MCF 10A (cell line): ENCODE results near the gene CRY1. TPM values are rescaled to one million over a fixed set of nuclear protein-coding genes. Genes with fewer than 3 reads are reported as not detected.
A peak's percentile ranks its signal among the peaks of the same experiment; 100 is the strongest.

Experiments
- BruUV-seq: library from RNA; stranded (reverse); fragments of 400-500 nt; replicated peaks from 2 replicates; lab custom pipeline; 2021; lab: Mats Ljungman, UMichigan
- CTCF ChIA-PET: fragments of 300-600 bp; sonication (Branson Sonifier 250); formaldehyde crosslinking; extraction: SDS; loops from one replicate; lab custom pipeline; 2021; ENCODE audit warnings: antibody characterized with exemption, inconsistent platforms; lab: Yijun Ruan, JAX
- POLR2A ChIA-PET: fragments of 300-600, 350-650 bp; sonication (Branson Sonifier 250); formaldehyde crosslinking; extraction: SDS; loops from one replicate; lab custom pipeline; 2020; ENCODE audit warnings: antibody characterized with exemption, inconsistent platforms; lab: Yijun Ruan, JAX
- DNase-seq: peaks from one replicate; pipeline ENCODE4 v3.0.0-alpha.2; 2018; ENCODE audit not compliant: unreplicated experiment
- H3K27ac Mint-ChIP-seq: one replicate; pipeline ENCODE4 v1.8.0; 2022; ENCODE audit warnings: mild to moderate bottlenecking, low read depth, mixed read lengths; ENCODE audit not compliant: unreplicated experiment
- H3K27me3 Mint-ChIP-seq: one replicate; pipeline ENCODE4 v1.8.0; 2022; ENCODE audit warnings: mixed read lengths; ENCODE audit not compliant: insufficient read depth, unreplicated experiment
- H3K36me3 Mint-ChIP-seq: one replicate; pipeline ENCODE4 v1.8.0; 2022; ENCODE audit warnings: mild to moderate bottlenecking, moderate library complexity, mixed read lengths; ENCODE audit not compliant: insufficient read depth, unreplicated experiment
- H3K4me1 Mint-ChIP-seq: one replicate; pipeline ENCODE4 v1.8.0; 2022; ENCODE audit warnings: mixed read lengths; ENCODE audit not compliant: insufficient read depth, unreplicated experiment
- H3K4me3 Mint-ChIP-seq: one replicate; pipeline ENCODE4 v1.8.0; 2022; ENCODE audit warnings: mild to moderate bottlenecking, moderate library complexity, mixed read lengths; ENCODE audit not compliant: unreplicated experiment
- H3K9me3 Mint-ChIP-seq: one replicate; pipeline ENCODE4 v1.8.0; 2022; ENCODE audit warnings: mixed read lengths; ENCODE audit not compliant: unreplicated experiment
- CTCF ChIP-seq: fragments of 200-600 bp; IDR thresholded peaks from one replicate; pipeline ENCODE4 v1.8.0; 2022; ENCODE audit warnings: antibody characterized with exemption, mild to moderate bottlenecking; ENCODE audit not compliant: unreplicated experiment
- intact Hi-C: fragments of 100-400 bp; cut with micrococcal nuclease; formaldehyde crosslinking; loops from 2 replicates; pipeline ENCODE4 v1.14.1; 2022
- total RNA-seq: library from RNA; stranded (reverse); gene quantifications from 2 replicates; pipeline ENCODE4 v1.2.3, GENCODE V29; 2022

CRY1 gene
- total RNA-seq, 1 experiment from 2014 or later, result 11.6 TPM

DNA sequence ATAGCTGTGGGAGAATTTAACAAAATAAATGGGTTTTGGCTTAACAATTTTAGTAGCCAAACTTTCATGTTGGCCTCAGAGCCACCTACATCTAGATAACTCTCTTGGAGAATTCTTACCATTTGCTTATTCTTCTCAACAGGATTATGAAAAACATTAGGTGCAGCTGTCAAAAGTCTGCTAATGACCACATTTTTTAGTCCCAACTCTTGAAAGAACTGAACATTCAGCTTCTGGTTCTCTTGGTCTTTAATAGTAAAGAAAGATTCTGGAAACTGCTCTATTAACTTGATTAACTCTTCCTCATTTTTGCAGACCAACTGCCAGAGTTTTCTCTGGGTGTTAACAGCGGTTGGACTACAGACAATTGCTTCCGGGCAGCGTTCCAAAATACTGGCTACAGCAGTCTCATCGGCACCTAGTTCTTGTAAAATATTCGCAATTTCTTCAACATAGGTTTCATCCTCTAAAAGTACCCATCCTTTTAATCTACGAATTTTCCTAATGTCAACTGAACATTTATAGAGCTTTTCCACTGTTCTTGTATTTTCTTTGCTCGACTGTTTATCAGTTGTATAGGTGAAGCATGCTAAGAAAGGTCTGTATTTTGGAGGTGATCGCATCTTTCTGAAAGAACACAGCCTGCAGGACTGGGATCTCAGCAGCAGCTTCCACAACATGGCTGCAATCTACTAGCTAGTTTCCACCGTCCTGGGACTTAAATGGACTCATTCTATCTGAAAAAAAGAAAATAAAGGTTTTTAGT lies 115.1 kb downstream of the CRY1 start:
- CTCF ChIA-PET, result interaction anchor here (0.5 to 1.0 kb wide), 3 partner anchors 15 to 633 kb away, joined by 3 to 4 read pairs (median 3); no protein-coding TSS in a partner anchor
- Mint-ChIP-seq H3K4me3 (no peak overlapping the region), H3K4me1 (peaks cover 20% of the 10 kb centered on the region), H3K27me3 (no peaks in the 10 kb centered on the region), H3K9me3 (no peaks in the 10 kb centered on the region), H3K36me3 (peaks cover under 1% of the 10 kb centered on the region), H3K27ac (no peak overlapping the region)
- TF ChIP-seq CTCF, result no peak
- POLR2A ChIA-PET, result interaction anchor here (1.2 to 2.8 kb wide), 4 partner anchors 9 to 79 kb away, joined by 3 to 13 read pairs (median 7); partner anchors contain the start of genes MTERF2 and TMEM263
- DNase-seq, result peak; percentile 47
- no TSS peak for BruUV-seq
- intact Hi-C loops, result no loop called here

DNA sequence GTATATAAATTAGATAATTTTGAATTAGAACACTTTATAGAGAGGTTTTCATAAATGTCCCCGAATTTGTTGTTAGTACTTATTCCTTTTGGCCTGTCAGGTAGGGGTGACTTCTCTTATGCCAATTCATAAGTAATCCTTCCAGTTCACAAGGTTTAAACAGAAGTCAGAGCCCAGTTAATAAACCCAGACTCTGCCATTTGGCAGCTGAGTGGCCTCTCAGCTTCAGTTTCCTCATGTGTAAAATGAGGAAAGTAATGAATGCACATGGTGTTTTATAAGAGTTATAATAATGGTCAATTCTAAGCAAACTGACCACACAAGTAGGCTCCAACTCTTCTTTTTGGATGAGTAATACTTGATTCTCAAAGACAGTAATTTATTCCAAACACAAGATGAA lies 116.7 kb downstream of the CRY1 start:
- CTCF ChIA-PET, result interaction anchor here (0.5 to 0.8 kb wide), 4 partner anchors 10 to 942 kb away, joined by 3 to 5 read pairs (median 3); partner anchors contain the start of gene MTERF2
- Mint-ChIP-seq H3K4me3 (no peak overlapping the region), H3K4me1 (peaks cover 20% of the 10 kb centered on the region), H3K36me3 (peaks cover 14% of the 10 kb centered on the region), H3K27ac (no peak overlapping the region), H3K27me3 (no peaks in the 10 kb centered on the region), H3K9me3 (no peaks in the 10 kb centered on the region)
- POLR2A ChIA-PET, result interaction anchor here (0.6 to 2.8 kb wide), 5 partner anchors 9 to 20 kb away, joined by 3 to 13 read pairs (median 7); partner anchors contain the start of genes MTERF2 and TMEM263
- intact Hi-C loops, result no loop called here
- BruUV-seq, result no TSS peak
- TF ChIP-seq CTCF, result no peak
- no peak for DNase-seq

GRCh38 chr12:106975993-106976658 lies 117.2 kb downstream of the CRY1 start:
- H3K4me3 Mint-ChIP-seq, result no peak overlapping the region
- H3K9me3 Mint-ChIP-seq, result no peaks in the 10 kb centered on the region
- DNase-seq, result peak; percentile 47
- TF ChIP-seq CTCF, result no peak
- intact Hi-C loops, result no loop called here
- H3K27ac Mint-ChIP-seq, result peak overlapping the region; percentile 64
- H3K4me1 Mint-ChIP-seq, result peaks cover 20% of the 10 kb centered on the region
- H3K36me3 Mint-ChIP-seq, result peaks cover 18% of the 10 kb centered on the region
- no peaks in the 10 kb centered on the region for H3K27me3 Mint-ChIP-seq
- BruUV-seq, result no TSS peak
- CTCF ChIA-PET, result interaction anchor here (0.5 to 0.8 kb wide), 3 partner anchors 11 to 943 kb away, joined by 3 read pairs; partner anchors contain the start of gene MTERF2
- POLR2A ChIA-PET, result interaction anchor here (1.2 to 2.7 kb wide), 2 partner anchors 11 to 15 kb away, joined by 7 to 13 read pairs; partner anchors contain the start of gene MTERF2

- no peak for DNase-seq
- no peak for TF ChIP-seq CTCF
- POLR2A ChIA-PET, result interaction anchor here (1.1 kb wide), 1 partner anchor 14 kb away, joined by 3 read pairs; no protein-coding TSS in a partner anchor
- no TSS peak for BruUV-seq
- H3K4me3 Mint-ChIP-seq, result no peak overlapping the region
- CTCF ChIA-PET, result no interaction called here
- peaks cover 23% of the 10 kb centered on the region for H3K36me3 Mint-ChIP-seq
- intact Hi-C loops, result no loop called here
- H3K9me3 Mint-ChIP-seq, result no peaks in the 10 kb centered on the region
- H3K27me3 Mint-ChIP-seq, result no peaks in the 10 kb centered on the region
- H3K4me1 Mint-ChIP-seq, result peaks cover 20% of the 10 kb centered on the region
- H3K27ac Mint-ChIP-seq, result no peak overlapping the region
Measured at GRCh38 chr12:106975098-106975497, 118.3 kb downstream of the CRY1 start.
